OCI-LY3 (cell line): ENCODE results near the gene CST9L.

Experiments used
- H2AFZ ChIP-seq: fragments of 200-600, 300-600 bp; shearing (Covaris generic); 2 replicates; pipeline ENCODE4 v1.6.0; 2014; ENCODE audit warnings: antibody characterized with exemption, low read depth, low read length
- H3K27ac ChIP-seq: fragments of 200-600, 300-600 bp; sonication (generic); 2 replicates; pipeline ENCODE4 v1.5.1; 2014; ENCODE audit warnings: mild to moderate bottlenecking, low read length, moderate library complexity, mixed read lengths
- H3K27me3 ChIP-seq: fragments of 200-600, 300-600 bp; sonication (generic); 2 replicates; pipeline ENCODE4 v1.6.1; 2014; ENCODE audit warnings: low read depth, low read length, mixed read lengths
- H3K36me3 ChIP-seq: fragments of 200-600, 300-600 bp; sonication (generic); replicated peaks from 2 replicates; pipeline ENCODE3; 2014; ENCODE audit warnings: low read depth, low read length, mixed read lengths
- H3K4me1 ChIP-seq: fragments of 300-600, 200-600 bp; sonication (generic); 2 replicates; pipeline ENCODE4 v1.6.1; 2014; ENCODE audit warnings: low read length, mixed read lengths
- H3K4me2 ChIP-seq: fragments of 200-600, 300-600 bp; sonication (generic); 2 replicates; pipeline ENCODE4 v1.6.1; 2014; ENCODE audit warnings: low read length, mixed read lengths
- H3K4me3 ChIP-seq: fragments of 300-600, 200-600 bp; sonication (generic); 2 replicates; pipeline ENCODE4 v1.5.1; 2014; ENCODE audit warnings: antibody characterized with exemption, mild to moderate bottlenecking, low read length, moderate library complexity
- H3K79me2 ChIP-seq: fragments of 300-600, 200-600 bp; shearing (Covaris generic); 2 replicates; pipeline ENCODE4 v1.6.1; 2014; ENCODE audit warnings: mild to moderate bottlenecking, low read length, mixed read lengths
- H3K9ac ChIP-seq: fragments of 300-600, 200-600 bp; shearing (Covaris generic); 2 replicates; pipeline ENCODE4 v1.6.0; 2014; ENCODE audit warnings: mild to moderate bottlenecking, low read length, moderate library complexity
- H3K9me3 ChIP-seq: fragments of 200-600, 300-600 bp; shearing (Covaris generic); 2 replicates; pipeline ENCODE4 v1.6.1; 2014; ENCODE audit warnings: low read length, mixed read lengths; ENCODE audit not compliant: insufficient read depth
- H4K20me1 ChIP-seq: fragments of 200-600, 300-600 bp; sonication (generic); 2 replicates; pipeline ENCODE4 v1.6.1; 2016; ENCODE audit warnings: low read length, mixed read lengths; ENCODE audit not compliant: insufficient read depth
- EZH2phosphoT487 ChIP-seq: fragments of 200-600 bp; shearing (Covaris generic); IDR thresholded peaks from 2 replicates; pipeline ENCODE4 v1.6.1; 2018; ENCODE audit warnings: antibody characterized with exemption, mixed run types, low read depth
- TF ChIP-seq, protein P1 (sequence below): fragments of 200-600, 300-600 bp; sonication (generic); IDR thresholded peaks from 2 replicates; pipeline ENCODE4 v1.5.1; 2014; ENCODE audit warnings: antibody characterized with exemption, low read length, low read depth

The CST9L gene

DNA sequence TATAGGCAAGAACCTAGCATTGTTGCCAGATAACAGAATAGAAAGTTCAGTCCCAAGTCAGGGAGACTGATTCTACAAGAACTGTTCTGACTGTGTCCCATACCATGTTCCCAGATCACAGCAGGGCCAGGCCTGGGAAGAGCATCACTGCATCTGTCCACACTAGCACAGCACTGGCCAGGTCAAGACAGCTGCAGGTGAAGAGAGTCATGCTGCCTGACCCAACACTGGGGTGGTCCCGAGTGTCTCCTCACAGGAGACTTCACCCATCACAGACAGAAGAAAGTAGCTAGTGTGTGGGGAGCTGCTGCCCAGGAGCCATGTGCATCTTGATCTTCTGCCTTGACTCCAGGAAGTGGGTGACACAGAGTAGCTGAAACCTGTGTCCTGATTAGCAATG, 1.3 kb upstream of the CST9L start:
- no peak overlapping the region for H3K4me3 ChIP-seq
- TF ChIP-seq EZH2phosphoT487, result no peak
- TF ChIP-seq, protein P1, sequence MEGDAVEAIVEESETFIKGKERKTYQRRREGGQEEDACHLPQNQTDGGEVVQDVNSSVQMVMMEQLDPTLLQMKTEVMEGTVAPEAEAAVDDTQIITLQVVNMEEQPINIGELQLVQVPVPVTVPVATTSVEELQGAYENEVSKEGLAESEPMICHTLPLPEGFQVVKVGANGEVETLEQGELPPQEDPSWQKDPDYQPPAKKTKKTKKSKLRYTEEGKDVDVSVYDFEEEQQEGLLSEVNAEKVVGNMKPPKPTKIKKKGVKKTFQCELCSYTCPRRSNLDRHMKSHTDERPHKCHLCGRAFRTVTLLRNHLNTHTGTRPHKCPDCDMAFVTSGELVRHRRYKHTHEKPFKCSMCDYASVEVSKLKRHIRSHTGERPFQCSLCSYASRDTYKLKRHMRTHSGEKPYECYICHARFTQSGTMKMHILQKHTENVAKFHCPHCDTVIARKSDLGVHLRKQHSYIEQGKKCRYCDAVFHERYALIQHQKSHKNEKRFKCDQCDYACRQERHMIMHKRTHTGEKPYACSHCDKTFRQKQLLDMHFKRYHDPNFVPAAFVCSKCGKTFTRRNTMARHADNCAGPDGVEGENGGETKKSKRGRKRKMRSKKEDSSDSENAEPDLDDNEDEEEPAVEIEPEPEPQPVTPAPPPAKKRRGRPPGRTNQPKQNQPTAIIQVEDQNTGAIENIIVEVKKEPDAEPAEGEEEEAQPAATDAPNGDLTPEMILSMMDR, result no peak
- H3K9me3 ChIP-seq, result no peaks in the 10 kb centered on the region
- H3K9ac ChIP-seq, result no peak overlapping the region
- H3K4me2 ChIP-seq, result no peak overlapping the region
- no peak overlapping the region for H2AFZ ChIP-seq
- H4K20me1 ChIP-seq, result no peaks in the 10 kb centered on the region
- H3K36me3 ChIP-seq, result no peaks in the 10 kb centered on the region
- peaks cover 15% of the 10 kb centered on the region; the same call in 1 of the 2 replicates for H3K27me3 ChIP-seq
- no peak overlapping the region for H3K27ac ChIP-seq
- H3K79me2 ChIP-seq, result no peaks in the 10 kb centered on the region
- no peaks in the 10 kb centered on the region for H3K4me1 ChIP-seq

DNA sequence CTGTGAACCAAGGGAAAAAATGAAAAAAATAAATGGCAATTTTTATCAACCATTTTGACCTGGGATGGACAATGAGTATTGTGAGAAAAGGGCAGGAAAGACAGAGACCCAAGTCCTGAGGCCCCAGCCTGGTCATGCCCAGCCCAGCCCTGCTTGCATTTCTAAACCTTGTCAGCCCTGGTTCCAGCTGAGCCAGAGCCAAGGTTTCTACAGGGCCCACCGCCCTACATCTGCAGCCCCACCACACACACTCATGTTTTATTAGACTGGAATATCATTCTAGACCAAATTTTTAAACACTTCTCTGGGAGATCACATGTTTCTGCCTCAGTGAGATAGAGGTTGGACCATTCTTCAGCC, 667 bp upstream of the CST9L start:
- H3K9ac ChIP-seq, result no peak overlapping the region
- H4K20me1 ChIP-seq, result no peaks in the 10 kb centered on the region
- H2AFZ ChIP-seq, result no peak overlapping the region
- H3K27ac ChIP-seq, result no peak overlapping the region
- no peak overlapping the region for H3K4me3 ChIP-seq
- H3K79me2 ChIP-seq, result no peaks in the 10 kb centered on the region
- no peaks in the 10 kb centered on the region for H3K4me1 ChIP-seq
- H3K9me3 ChIP-seq, result no peaks in the 10 kb centered on the region
- peaks cover 19% of the 10 kb centered on the region; the same call in 1 of the 2 replicates for H3K27me3 ChIP-seq
- H3K4me2 ChIP-seq, result no peak overlapping the region
- H3K36me3 ChIP-seq, result no peaks in the 10 kb centered on the region
- TF ChIP-seq, protein P1, result no peak
- TF ChIP-seq EZH2phosphoT487, result no peak

- Histone ChIP-seq H3K9me3 (no peaks in the 10 kb centered on the region), H3K9ac (no peak overlapping the region), H3K4me3 (no peak overlapping the region), H2AFZ (no peak overlapping the region), H3K4me1 (no peaks in the 10 kb centered on the region), H3K27me3 (peaks cover 21% of the 10 kb centered on the region; the same call in 1 of the 2 replicates), H3K36me3 (no peaks in the 10 kb centered on the region), H3K4me2 (no peak overlapping the region), H4K20me1 (no peaks in the 10 kb centered on the region), H3K27ac (no peak overlapping the region), H3K79me2 (no peaks in the 10 kb centered on the region)
- TF ChIP-seq, protein P1, result no peak
- no peak for TF ChIP-seq EZH2phosphoT487
Observed at GRCh38 chr20:23566199-23566932, 1.9 kb downstream of the CST9L start.

DNA sequence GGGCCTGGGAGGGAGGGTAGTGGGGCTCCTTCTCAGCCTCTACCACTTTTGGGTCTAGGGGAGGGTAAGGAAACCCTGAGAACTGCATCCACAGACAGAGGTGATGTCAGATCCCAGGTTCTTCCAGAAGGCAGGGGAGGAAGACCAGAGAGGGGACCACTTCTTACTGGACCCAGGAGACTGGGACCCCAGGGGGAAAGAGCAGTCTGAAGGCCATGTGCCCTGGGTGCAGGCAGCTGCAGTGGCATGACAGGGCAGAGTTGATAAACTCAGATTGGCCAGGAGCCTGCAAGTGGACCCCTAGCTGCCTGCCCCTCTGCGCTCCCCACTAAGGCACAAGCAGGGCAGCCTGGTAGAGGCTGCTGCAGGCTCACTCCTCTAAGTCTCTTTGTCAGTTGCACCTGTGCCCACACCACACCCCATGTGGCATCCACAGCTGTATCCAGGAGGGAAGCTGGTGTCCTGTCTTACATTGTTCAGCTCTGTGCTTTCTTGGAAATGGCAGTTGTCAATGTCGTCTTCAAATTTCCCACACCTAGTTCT, 2.7 kb downstream of the CST9L start:
- H3K79me2 ChIP-seq, result no peaks in the 10 kb centered on the region
- H3K27me3 ChIP-seq, result peaks cover 19% of the 10 kb centered on the region; the same call in 1 of the 2 replicates
- no peaks in the 10 kb centered on the region for H3K36me3 ChIP-seq
- H2AFZ ChIP-seq, result no peak overlapping the region
- H3K27ac ChIP-seq, result no peak overlapping the region
- no peak overlapping the region for H3K4me2 ChIP-seq
- TF ChIP-seq, protein P1, result no peak
- no peak for TF ChIP-seq EZH2phosphoT487
- no peaks in the 10 kb centered on the region for H3K9me3 ChIP-seq
- no peaks in the 10 kb centered on the region for H3K4me1 ChIP-seq
- no peak overlapping the region for H3K4me3 ChIP-seq
- H4K20me1 ChIP-seq, result no peaks in the 10 kb centered on the region
- H3K9ac ChIP-seq, result no peak overlapping the region
